Colonic mucosa (tissue), 4 donors: ENCODE data around the gene HAPLN2. TPM values are rescaled to one million over a fixed set of nuclear protein-coding genes. Genes with fewer than 3 reads are reported as not detected.

Experiments
- DNase-seq: peaks from one replicate; pipeline ENCODE4 v3.0.0-alpha.2; 2020
- H3K27ac ChIP-seq: fragments of 200-600 bp; one replicate; pipeline ENCODE4 v1.8.0; 2021
- H3K27me3 ChIP-seq: fragments of 200-600 bp; one replicate; pipeline ENCODE4 v1.8.0; 2021
- H3K36me3 ChIP-seq: fragments of 200-600 bp; one replicate; pipeline ENCODE4 v1.8.0; 2021
- H3K4me1 ChIP-seq: fragments of 200-600 bp; one replicate; pipeline ENCODE4 v1.8.0; 2021; ENCODE audit warnings: mild to moderate bottlenecking
- H3K4me3 ChIP-seq: fragments of 200-600 bp; one replicate; pipeline ENCODE4 v1.8.0; 2021
- H3K9ac ChIP-seq, 2 donors: one replicate each; pipeline ENCODE4 v1.7.0; 2013; ENCODE audit warnings: control low read depth in 2 of 2, low read depth in 2 of 2, low read length in 2 of 2
- H3K9me3 ChIP-seq: fragments of 200-600 bp; one replicate; pipeline ENCODE4 v1.8.0; 2021
- intact Hi-C: fragments of 100-400 bp; cut with DNase I; formaldehyde crosslinking; loops from one replicate; pipeline ENCODE4 v1.14.1; 2022
- total RNA-seq, 2 donors: library from RNA; stranded (reverse); fragmentation: NEBNext Ultra II Directional in 1 of 2; extraction: Animal tissue kit (Norgen Biotek cat#: 25700) in 1 of 2; gene quantifications; one replicate each; pipeline ENCODE4 v1.2.1, GENCODE V29; 2021
- TF ChIP-seq, protein P1 (sequence below): fragments of 200-600 bp; IDR thresholded peaks from one replicate; pipeline ENCODE4 v1.8.0; 2022; ENCODE audit warnings: antibody characterized with exemption, mild to moderate bottlenecking
- donor health status: healthy.
- donor health status: DM: no; HTN: no; CAD: no.
- donor health status: DM: no; HTN: no; CAD: no.

HAPLN2 gene
- total RNA-seq, 2 donors from 2014 or later = 0.96 TPM; not detected in 1

GRCh38 chr1:156642265-156643048, 23.2 kb downstream of the HAPLN2 start:
- no peak overlapping the region for H3K9ac ChIP-seq
- H3K9me3 ChIP-seq = no peaks in the 10 kb centered on the region
- peaks cover 29% of the 10 kb centered on the region for H3K27me3 ChIP-seq
- no peaks in the 10 kb centered on the region for H3K4me1 ChIP-seq
- H3K4me3 ChIP-seq = no peak overlapping the region
- intact Hi-C loops = no loop called here
- H3K27ac ChIP-seq = no peak overlapping the region
- DNase-seq = no peak
- TF ChIP-seq, protein P1, sequence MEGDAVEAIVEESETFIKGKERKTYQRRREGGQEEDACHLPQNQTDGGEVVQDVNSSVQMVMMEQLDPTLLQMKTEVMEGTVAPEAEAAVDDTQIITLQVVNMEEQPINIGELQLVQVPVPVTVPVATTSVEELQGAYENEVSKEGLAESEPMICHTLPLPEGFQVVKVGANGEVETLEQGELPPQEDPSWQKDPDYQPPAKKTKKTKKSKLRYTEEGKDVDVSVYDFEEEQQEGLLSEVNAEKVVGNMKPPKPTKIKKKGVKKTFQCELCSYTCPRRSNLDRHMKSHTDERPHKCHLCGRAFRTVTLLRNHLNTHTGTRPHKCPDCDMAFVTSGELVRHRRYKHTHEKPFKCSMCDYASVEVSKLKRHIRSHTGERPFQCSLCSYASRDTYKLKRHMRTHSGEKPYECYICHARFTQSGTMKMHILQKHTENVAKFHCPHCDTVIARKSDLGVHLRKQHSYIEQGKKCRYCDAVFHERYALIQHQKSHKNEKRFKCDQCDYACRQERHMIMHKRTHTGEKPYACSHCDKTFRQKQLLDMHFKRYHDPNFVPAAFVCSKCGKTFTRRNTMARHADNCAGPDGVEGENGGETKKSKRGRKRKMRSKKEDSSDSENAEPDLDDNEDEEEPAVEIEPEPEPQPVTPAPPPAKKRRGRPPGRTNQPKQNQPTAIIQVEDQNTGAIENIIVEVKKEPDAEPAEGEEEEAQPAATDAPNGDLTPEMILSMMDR = no peak
- no peaks in the 10 kb centered on the region for H3K36me3 ChIP-seq

DNA sequence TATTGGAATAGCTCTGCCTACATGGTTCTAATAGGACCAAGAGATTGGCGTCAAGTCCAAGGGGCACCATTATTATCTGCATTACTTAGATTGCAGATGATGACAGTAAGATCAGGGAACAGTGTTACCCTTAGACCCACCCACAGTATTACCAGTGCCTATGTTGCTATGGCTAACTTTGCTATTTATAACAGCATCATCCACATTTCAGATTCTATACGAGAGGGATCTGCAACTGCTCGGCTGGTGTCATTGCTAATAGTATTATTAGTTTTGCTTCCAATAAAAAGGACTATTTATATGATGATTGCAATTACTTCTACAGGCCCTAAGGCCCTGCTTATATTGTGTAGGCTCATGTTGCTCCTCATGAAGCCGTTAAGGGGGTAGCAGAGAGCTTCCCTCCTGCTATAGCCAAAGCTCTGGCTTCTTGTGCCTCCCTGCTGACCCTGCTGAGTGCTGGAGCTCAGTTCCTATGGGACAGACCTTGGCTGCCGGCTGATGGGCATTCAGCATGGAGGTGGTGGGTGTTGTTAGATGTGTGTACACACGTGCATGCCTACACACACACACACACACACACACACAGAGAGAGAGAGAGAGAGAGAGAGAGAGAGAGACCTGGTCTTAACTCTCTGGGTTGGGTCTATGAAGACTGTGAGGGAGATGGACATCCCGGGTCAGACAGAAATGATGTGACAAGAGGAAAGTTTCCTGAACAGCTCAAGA, 24.0 kb downstream of the HAPLN2 start:
- no peak for DNase-seq
- peaks cover 26% of the 10 kb centered on the region for H3K27me3 ChIP-seq

GRCh38 chr1:156643778-156644092, 24.5 kb downstream of the HAPLN2 start:
- peaks cover 21% of the 10 kb centered on the region for H3K27me3 ChIP-seq
- H3K9ac ChIP-seq = no peak overlapping the region
- no peaks in the 10 kb centered on the region for H3K36me3 ChIP-seq
- DNase-seq = no peak
- H3K4me3 ChIP-seq = no peak overlapping the region
- no peaks in the 10 kb centered on the region for H3K4me1 ChIP-seq
- H3K27ac ChIP-seq = no peak overlapping the region
- no peaks in the 10 kb centered on the region for H3K9me3 ChIP-seq
- TF ChIP-seq, protein P1 = no peak
- intact Hi-C loops = no loop called here

More for the DNA sequence above, 24.0 kb downstream of the HAPLN2 start:
- H3K9me3 ChIP-seq = no peaks in the 10 kb centered on the region
- H3K9ac ChIP-seq = no peak overlapping the region
- TF ChIP-seq, protein P1 = no peak
- no peak overlapping the region for H3K4me3 ChIP-seq
- H3K27ac ChIP-seq = no peak overlapping the region
- H3K4me1 ChIP-seq = no peaks in the 10 kb centered on the region
- no peaks in the 10 kb centered on the region for H3K36me3 ChIP-seq
- intact Hi-C loops = no loop called here

- no peak overlapping the region for H3K4me3 ChIP-seq
- no peak overlapping the region for H3K9ac ChIP-seq
- no peak for DNase-seq
- no peaks in the 10 kb centered on the region for H3K4me1 ChIP-seq
- no peaks in the 10 kb centered on the region for H3K9me3 ChIP-seq
- no peak overlapping the region for H3K27ac ChIP-seq
- TF ChIP-seq, protein P1 = no peak
- no peaks in the 10 kb centered on the region for H3K36me3 ChIP-seq
- H3K27me3 ChIP-seq = peaks cover 20% of the 10 kb centered on the region
- intact Hi-C loops = no loop called here
Observed at GRCh38 chr1:156644146-156644545, 24.9 kb downstream of the HAPLN2 start.

DNA sequence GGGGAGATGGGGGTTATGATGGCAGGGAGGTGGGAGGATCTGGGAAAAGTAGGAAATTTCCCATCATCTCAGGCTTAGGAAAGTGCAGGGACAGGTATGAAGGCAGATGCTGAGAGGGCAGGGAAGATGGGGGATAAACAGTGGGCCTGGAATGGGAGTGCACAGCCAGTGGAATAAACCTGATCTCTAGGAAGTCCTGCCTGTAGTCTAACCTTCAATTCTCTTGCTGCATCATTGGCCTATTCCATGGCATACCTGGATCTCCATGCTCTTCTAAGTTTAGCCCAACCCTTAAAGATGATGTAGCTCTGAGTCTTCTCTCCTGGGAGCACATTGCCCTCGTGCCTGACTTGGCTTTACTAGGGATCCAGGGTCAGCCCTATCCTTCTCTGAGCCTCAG, 25.4 kb downstream of the HAPLN2 start:
- TF ChIP-seq, protein P1 = no peak
- intact Hi-C loops = no loop called here
- Histone ChIP-seq H3K4me3 (no peak overlapping the region), H3K9me3 (no peaks in the 10 kb centered on the region), H3K27ac (no peak overlapping the region), H3K4me1 (no peaks in the 10 kb centered on the region), H3K9ac (no peak overlapping the region), H3K27me3 (peaks cover 18% of the 10 kb centered on the region), H3K36me3 (no peaks in the 10 kb centered on the region)
- no peak for DNase-seq
